ENCODE measurements around the gene GRID2. TPM values are rescaled to one million over a fixed set of nuclear protein-coding genes. Genes with fewer than 3 reads are reported as not detected.
A peak's percentile ranks its signal among the peaks of the same experiment; 100 is the strongest.

Gene GRID2
- total and polyA plus RNA-seq, 10 of the 15 experiments (the other 5 are each of a cell fraction or from before 2014, with no cell fraction given), result not detected

GRCh38 chr4:93029769-93030168 lies 726.0 kb downstream of the GRID2 start (continued):
- no peak for TF ChIP-seq SUZ12 (IDR thresholded peaks at IDR 0.05; ENCODE audit: unreplicated experiment)
- TF ChIP-seq BCL3 (IDR thresholded peaks at IDR 0.05; ENCODE audit: borderline replicate concordance, insufficient read depth, low read depth, low read length, poor library complexity, severe bottlenecking), result no peak

GRCh38 chr4:93030670-93031069 lies 726.9 kb downstream of the GRID2 start:
- Histone ChIP-seq H3K27me3 (replicated peaks in 1 of 2; ENCODE audit: control insufficient read depth in 2 of 2, insufficient read depth in 2 of 2, low read length in 1 of 2) (no peaks in the 10 kb centered on the region), H3K4me3 (no peak overlapping the region), H3K4me1 (ENCODE audit: control insufficient read depth, insufficient read depth, low read length) (no peaks in the 10 kb centered on the region; the same call in 1 of the 2 replicates), H3K9ac (ENCODE audit: control insufficient read depth, insufficient read depth, low read length) (no peak overlapping the region), H3K27ac (ENCODE audit: control insufficient read depth, insufficient read depth) (no peak overlapping the region), H3K36me3 (ENCODE audit: control insufficient read depth in 2 of 2, insufficient read depth in 2 of 2, low read length in 1 of 2) (no peaks in the 10 kb centered on the region), H4K20me1 (ENCODE audit: control insufficient read depth, insufficient read depth) (no peaks in the 10 kb centered on the region), H2AFZ (ENCODE audit: control insufficient read depth, low read depth, low read length) (no peak overlapping the region), H3K79me2 (ENCODE audit: control insufficient read depth, insufficient read depth, low read length) (no peaks in the 10 kb centered on the region), H3K9me3 (replicated peaks; ENCODE audit: control insufficient read depth, insufficient read depth, low read length) (no peaks in the 10 kb centered on the region; the same call in 2 of the 3 replicates), H3K4me2 (ENCODE audit: control insufficient read depth, insufficient read depth) (no peak overlapping the region)
- intact Hi-C loops (cut with micrococcal nuclease; ENCODE audit: unreplicated experiment) (no loop called here), in situ Hi-C loops (cut with MboI) (no loop called here)
- CTCF ChIA-PET, result no interaction called here
- BruUV-seq (replicated peaks), result no TSS peak
- POLR2A ChIA-PET, result no interaction called here
- DNase-seq (ENCODE audit: low read depth, low spot score), result no peak
- FAIRE-seq, result no peak
- RAD21 ChIA-PET (ENCODE audit: unreplicated experiment), result interaction anchor here (0.7 to 1.1 kb wide), 2 partner anchors 63 to 143 kb away, joined by 3 to 4 read pairs; no protein-coding TSS in a partner anchor
- ATAC-seq, result peak; percentile 65
- 53% methylated on average over 3 of the region's 3 CpGs for WGBS (ENCODE audit: insufficient coverage, insufficient replicate concordance, low lambda C conversion rate, missing lambda C conversion rate)
- SMC1A ChIA-PET (ENCODE audit: uncharacterized antibody, unreplicated experiment), result interaction anchor here (0.7 to 1.1 kb wide), 2 partner anchors 12 to 135 kb away, joined by 3 read pairs; no protein-coding TSS in a partner anchor
- TF ChIP-seq BCL11A (IDR thresholded peaks at IDR 0.05; ENCODE audit: low read depth, low read length) (0 out of 2 replicates have a peak, but pooled peaks have one; percentile 25), ZBTB4 (CRISPR knock-in tag; IDR thresholded peaks at IDR 0.05) (no peak), SMAD1 (IDR thresholded peaks at IDR 0.05; ENCODE audit: low read depth, partially characterized antibody) (no peak), SREBF2 (IDR thresholded peaks at IDR 0.05; ENCODE audit: low read length) (no peak), MYC (IDR thresholded peaks at IDR 0.05; ENCODE audit: insufficient read depth, insufficient read length, insufficient replicate concordance, low read length, severe bottlenecking) (no peak), NR2F1 (conservative IDR thresholded peaks at IDR 0.05) (no peak), STAT3 (IDR thresholded peaks at IDR 0.05; ENCODE audit: low read depth, low read length) (no peak), FOXM1 (IDR thresholded peaks at IDR 0.05; ENCODE audit: low read depth, low read length) (no peak), NFYB (IDR thresholded peaks at IDR 0.05; ENCODE audit: insufficient read depth, low read depth, low read length) (no peak), CHD4 (IDR thresholded peaks at IDR 0.05) (no peak), ELK1 (IDR thresholded peaks at IDR 0.05; ENCODE audit: low read depth, low read length) (no peak), SREBF1 (IDR thresholded peaks at IDR 0.05; ENCODE audit: low read length) (no peak), NR2C1 (IDR thresholded peaks at IDR 0.05) (no peak), PBX3 (IDR thresholded peaks at IDR 0.05; ENCODE audit: insufficient replicate concordance, low read depth, low read length) (no peak), ZNF24 (IDR thresholded peaks at IDR 0.05) (no peak)

Measured in GM12878 (cell line).